ENCODE data around the gene SPATA46.
"Not testable (repeated sequence)": the region's sequence is repeated elsewhere in the genome, so short reads cannot be mapped to it uniquely, and the experiment has no call there.

SPATA46 gene

DNA sequence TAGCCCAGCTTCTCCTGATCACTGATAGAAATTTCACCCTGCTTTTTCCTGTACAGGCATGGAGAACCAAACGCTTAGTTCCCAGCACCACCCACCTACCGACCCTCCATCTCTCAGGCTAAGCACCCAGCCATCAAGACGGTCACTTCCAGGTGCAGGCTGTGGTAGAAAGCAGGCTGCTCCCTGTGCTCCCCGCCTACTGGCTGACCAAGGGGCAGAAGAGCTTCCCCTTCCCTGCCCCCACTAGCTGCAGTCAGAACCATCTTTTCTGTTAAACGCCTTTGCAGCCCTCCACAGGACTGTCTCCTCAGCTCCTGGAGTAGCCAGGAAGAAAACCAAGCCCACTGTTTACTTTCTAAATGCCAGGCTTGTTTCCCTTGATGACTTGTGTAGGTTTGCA is 23.0 kb downstream of the SPATA46 start:
- no peak for DNase-seq (ENCODE audit: low spot score)

- no peak for DNase-seq (ENCODE audit: low spot score)
Measured at GRCh38 chr1:162353078-162353477, 23.6 kb downstream of the SPATA46 start.

DNA sequence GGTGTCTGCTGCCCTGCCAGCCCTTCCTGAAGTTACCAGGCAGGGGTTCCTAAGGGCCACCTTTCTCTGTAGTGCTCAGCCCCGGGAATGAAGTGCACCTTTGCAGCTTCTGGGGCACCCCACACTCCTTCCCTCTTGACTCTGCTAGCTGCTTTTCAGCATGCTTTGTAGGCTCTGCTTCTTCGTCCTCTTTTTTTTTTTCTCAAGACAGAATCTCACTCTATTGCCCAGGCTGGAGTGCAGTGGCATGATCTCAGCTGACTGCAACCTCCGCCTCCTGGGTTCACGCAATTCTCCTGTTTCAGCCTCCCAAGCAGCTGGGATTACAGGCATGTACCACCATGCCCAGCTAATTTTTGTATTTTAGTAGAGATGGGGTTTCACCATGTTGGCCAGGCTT is 24.8 kb downstream of the SPATA46 start:
- DNase-seq (ENCODE audit: low spot score): not testable (repeated sequence)

GRCh38 chr1:162351246-162351842 is 25.3 kb downstream of the SPATA46 start:
- DNase-seq (ENCODE audit: low spot score): no peak

- no peak for DNase-seq (ENCODE audit: low spot score)
Measured at GRCh38 chr1:162349635-162350330, 26.9 kb downstream of the SPATA46 start.

DNA sequence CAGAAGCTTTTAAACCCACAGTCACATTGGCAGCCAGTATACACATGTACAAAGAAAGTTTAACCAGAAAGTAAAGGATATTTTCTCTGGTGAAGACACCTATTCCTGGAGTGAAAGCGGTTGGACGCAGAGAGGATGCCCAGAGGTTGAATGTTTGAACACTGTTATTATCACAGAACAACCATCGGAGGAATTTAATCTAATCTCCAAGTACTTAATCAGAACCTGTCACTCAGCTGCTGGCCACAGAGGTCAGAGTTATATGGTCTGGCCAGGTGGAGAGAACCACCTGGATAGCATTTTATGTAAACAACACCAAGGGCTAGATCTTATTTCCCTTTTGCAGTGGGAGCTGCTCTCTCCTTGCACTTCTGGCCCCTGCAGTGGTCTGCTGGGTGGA is 29.4 kb downstream of the SPATA46 start:
- DNase-seq (ENCODE audit: low spot score): no peak

DNA sequence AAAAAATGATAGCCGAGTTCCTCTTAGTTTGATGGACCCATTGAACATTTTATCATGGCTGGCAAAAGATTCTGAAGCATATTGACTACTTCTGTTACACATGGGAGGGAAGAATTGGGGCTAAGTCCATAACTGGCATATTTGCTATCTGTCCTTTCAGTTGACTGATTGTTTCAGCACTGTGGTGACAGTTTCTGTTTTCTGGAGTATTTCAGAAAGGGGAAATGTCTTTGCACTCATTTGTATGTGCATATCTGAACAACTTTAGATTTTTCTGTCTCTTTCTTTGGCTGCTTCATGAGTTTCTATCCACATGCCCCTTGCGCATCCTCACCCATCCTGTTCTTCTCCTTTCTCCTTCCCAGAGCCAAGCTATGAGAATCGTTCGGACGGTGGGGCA is 33.2 kb downstream of the SPATA46 start:
- DNase-seq (ENCODE audit: low spot score): no peak

GRCh38 chr1:162342452-162342983 is 34.1 kb downstream of the SPATA46 start:
- DNase-seq (ENCODE audit: low spot score): no peak

DNA sequence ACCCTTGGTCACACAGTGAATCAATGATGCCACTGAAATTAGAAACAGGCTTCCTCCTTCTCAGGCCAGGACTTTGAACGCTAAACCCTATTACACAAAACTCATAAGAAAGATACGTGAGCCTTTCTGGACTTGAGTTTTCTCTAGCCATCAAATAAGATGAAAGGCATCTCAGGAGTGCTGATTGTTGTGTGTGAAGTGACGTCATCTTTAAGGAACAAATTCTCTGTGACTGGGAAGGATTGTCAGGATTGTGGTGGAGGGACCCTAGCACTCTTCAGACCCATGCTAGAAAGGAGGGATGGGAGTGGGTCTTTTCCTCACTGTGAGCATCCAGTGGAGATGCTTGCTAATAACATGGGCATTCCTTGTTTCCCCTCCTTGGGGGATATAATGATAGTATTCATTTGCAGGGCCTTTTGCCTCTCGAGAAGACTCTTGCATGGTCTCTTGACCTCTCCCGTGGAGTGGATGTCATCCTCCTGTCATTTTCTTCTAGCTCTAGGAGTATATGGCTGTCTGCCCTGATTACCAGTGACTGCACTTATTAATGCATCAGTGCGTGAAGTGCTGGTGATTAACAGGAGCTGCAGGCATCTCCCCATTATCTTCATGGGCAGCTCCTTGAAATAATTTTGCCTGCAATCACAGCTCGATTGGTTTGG is 39.9 kb downstream of the SPATA46 start:
- DNase-seq (ENCODE audit: low spot score): no peak

- DNase-seq (ENCODE audit: low spot score): no peak
Measured at GRCh38 chr1:162335126-162335525, 41.5 kb downstream of the SPATA46 start.

- no peak for DNase-seq (ENCODE audit: low spot score)
Measured at GRCh38 chr1:162333991-162334390, 42.7 kb downstream of the SPATA46 start.

- DNase-seq (ENCODE audit: low spot score): no peak
Measured at GRCh38 chr1:162329826-162330225, 46.8 kb downstream of the SPATA46 start.

DNA sequence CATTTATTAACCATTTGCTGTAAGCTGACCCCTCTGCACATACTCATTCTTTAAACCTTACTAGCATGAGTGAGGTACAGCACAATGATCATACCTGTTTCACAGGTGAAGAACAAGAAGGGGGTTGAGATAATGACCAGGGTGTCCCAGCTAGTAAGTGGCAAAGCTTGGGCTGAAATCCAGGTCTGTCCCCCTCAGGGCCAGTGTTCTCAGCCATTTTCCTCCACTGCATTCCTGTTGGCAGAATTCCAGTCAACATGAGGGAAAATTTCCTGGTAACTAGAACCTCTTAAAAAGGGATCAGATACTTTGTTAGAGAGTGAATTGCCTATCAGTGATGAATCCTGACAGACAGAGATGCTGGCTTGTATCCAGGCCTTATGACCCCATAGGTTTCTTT is 48.1 kb downstream of the SPATA46 start:
- no peak for DNase-seq (ENCODE audit: low spot score)

GRCh38 chr1:162327788-162328165 is 48.9 kb downstream of the SPATA46 start:
- DNase-seq (ENCODE audit: low spot score): no peak

GRCh38 chr1:162327144-162327787 is 49.4 kb downstream of the SPATA46 start:
- DNase-seq (ENCODE audit: low spot score): no peak

DNA sequence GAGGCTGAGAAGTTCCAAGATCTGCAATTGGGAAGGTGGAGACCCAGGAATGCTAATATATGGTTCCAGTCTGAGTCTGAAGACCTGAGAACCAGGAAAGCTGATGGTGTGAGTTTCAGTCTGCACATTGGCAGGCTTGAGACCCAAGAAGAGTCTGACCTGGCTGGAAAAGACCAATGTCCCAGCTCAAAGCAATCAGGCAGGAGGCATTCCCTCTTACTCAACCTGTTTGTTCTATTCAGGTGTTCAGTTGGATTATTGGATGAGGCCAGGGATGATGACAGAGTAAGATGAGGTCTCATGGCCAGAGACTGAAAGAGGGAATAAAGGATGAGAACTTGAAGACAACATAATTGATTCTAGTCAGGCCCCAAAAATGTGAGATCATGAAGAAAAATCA is 50.1 kb downstream of the SPATA46 start:
- DNase-seq (ENCODE audit: low spot score): no peak

GRCh38 chr1:162324396-162324795 is 52.3 kb downstream of the SPATA46 start:
- no peak for DNase-seq (ENCODE audit: low spot score)
